ENCODE measurements around the gene VTI1B. TPM values are rescaled to one million over a fixed set of nuclear protein-coding genes. Genes with fewer than 3 reads are reported as not detected.

The VTI1B gene
- total and polyA plus RNA-seq, 2 experiments from 2014 or later: 55.0 to 115 TPM

GRCh38 chr14:67609642-67610310, 64.7 kb downstream of the VTI1B start:
- no peak overlapping the region for H2AFZ ChIP-seq
- H3K4me2 ChIP-seq: no peak overlapping the region
- no peaks in the 10 kb centered on the region for H3K4me1 ChIP-seq (ENCODE audit: insufficient read depth)
- no peaks in the 10 kb centered on the region for H3K27me3 ChIP-seq
- no peaks in the 10 kb centered on the region for H3K79me2 ChIP-seq
- TF ChIP-seq CTCF (IDR thresholded peaks at IDR 0.05; ENCODE audit: poor library complexity) (no peak), EZH2 (IDR thresholded peaks at IDR 0.05; ENCODE audit: borderline replicate concordance) (no peak), EZH2phosphoT487 (IDR thresholded peaks at IDR 0.05; ENCODE audit: low read depth, severe bottlenecking, unreplicated experiment) (no peak)
- no peak overlapping the region for H3K27ac ChIP-seq
- no peaks in the 10 kb centered on the region for H3K9me2 ChIP-seq (replicated peaks; ENCODE audit: insufficient read depth)
- 76% methylated on average over 10 of the region's 10 CpGs for WGBS (ENCODE audit: low lambda C conversion rate, missing lambda C conversion rate)
- no peaks in the 10 kb centered on the region for H4K20me1 ChIP-seq (ENCODE audit: insufficient read depth, poor library complexity, severe bottlenecking)
- no peak for DNase-seq (ENCODE audit: low spot score)
- H3K9me3 ChIP-seq (ENCODE audit: low read depth): no peaks in the 10 kb centered on the region
- no peaks in the 10 kb centered on the region for H3K36me3 ChIP-seq (replicated peaks; ENCODE audit: insufficient read depth, low read depth)
- no peak overlapping the region for H3K4me3 ChIP-seq

DNA sequence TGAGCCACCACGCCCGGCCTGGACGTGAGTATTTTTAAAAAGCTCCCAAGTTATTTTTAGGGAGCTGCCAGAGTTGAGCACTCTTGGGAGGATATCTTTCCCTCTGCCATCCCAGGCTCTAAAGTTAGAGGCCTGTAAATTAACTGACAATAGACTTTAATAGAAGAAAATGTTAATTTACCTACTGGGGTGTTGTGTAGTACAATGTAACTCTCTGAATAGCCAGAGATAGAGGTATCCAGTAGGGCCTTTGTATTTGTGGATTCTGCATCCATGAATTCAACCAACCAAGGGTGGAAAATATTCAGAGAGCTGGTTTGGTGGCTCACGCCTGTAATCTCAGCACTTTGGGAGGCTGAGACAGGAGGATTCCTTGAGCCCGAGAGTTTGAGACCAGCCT, 66.8 kb downstream of the VTI1B start:
- Histone ChIP-seq H3K9me2 (replicated peaks; ENCODE audit: insufficient read depth) (no peaks in the 10 kb centered on the region), H3K27ac (no peak overlapping the region), H3K79me2 (no peaks in the 10 kb centered on the region), H3K36me3 (replicated peaks; ENCODE audit: insufficient read depth, low read depth) (no peaks in the 10 kb centered on the region), H3K27me3 (no peaks in the 10 kb centered on the region), H4K20me1 (ENCODE audit: insufficient read depth, poor library complexity, severe bottlenecking) (no peaks in the 10 kb centered on the region), H2AFZ (no peak overlapping the region), H3K4me2 (no peak overlapping the region), H3K4me3 (no peak overlapping the region), H3K4me1 (ENCODE audit: insufficient read depth) (no peaks in the 10 kb centered on the region), H3K9me3 (ENCODE audit: low read depth) (no peaks in the 10 kb centered on the region)
- no peak for DNase-seq (ENCODE audit: low spot score)
- TF ChIP-seq EZH2phosphoT487 (IDR thresholded peaks at IDR 0.05; ENCODE audit: low read depth, severe bottlenecking, unreplicated experiment) (no peak), EZH2 (IDR thresholded peaks at IDR 0.05; ENCODE audit: borderline replicate concordance) (no peak), CTCF (IDR thresholded peaks at IDR 0.05; ENCODE audit: poor library complexity) (no peak)
- 96% methylated on average over 5 of the region's 5 CpGs for WGBS (ENCODE audit: low lambda C conversion rate, missing lambda C conversion rate)

DNA sequence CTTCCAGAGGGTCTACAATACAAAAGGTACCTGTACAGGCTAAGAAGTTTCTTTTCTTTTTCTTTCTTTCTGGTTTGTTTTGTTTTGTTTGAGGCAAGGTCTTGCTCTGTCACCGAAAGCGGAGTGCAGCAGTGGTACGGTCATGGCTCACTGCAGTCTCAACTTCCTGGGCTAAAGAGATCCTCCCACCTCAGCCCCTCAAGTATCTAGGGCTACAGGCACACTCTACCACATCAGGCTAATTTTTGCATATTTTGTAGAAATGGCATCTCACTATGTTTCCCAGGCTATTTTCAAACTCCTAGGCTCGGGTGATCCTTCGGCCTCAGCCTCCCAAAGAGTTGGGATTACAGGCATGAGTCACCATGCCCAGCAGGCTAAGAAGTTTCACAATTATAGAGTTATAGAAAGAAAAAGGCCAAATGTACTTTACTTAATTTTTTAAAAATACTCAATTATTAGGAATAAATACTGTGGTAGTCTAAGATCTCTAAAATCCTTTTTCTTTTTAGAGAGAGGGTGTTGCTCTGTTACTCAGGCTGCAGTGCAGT, 71.4 kb downstream of the VTI1B start:
- Histone ChIP-seq H3K4me3 (no peak overlapping the region), H3K79me2 (peaks cover 11% of the 10 kb centered on the region), H4K20me1 (ENCODE audit: insufficient read depth, poor library complexity, severe bottlenecking) (no peaks in the 10 kb centered on the region), H3K9me2 (replicated peaks; ENCODE audit: insufficient read depth) (no peaks in the 10 kb centered on the region), H3K27me3 (no peaks in the 10 kb centered on the region), H3K36me3 (replicated peaks; ENCODE audit: insufficient read depth, low read depth) (no peaks in the 10 kb centered on the region), H3K4me1 (ENCODE audit: insufficient read depth) (no peaks in the 10 kb centered on the region), H3K4me2 (no peak overlapping the region), H2AFZ (no peak overlapping the region), H3K27ac (no peak overlapping the region), H3K9me3 (ENCODE audit: low read depth) (no peaks in the 10 kb centered on the region)
- 71% methylated on average over 5 of the region's 5 CpGs for WGBS (ENCODE audit: low lambda C conversion rate, missing lambda C conversion rate)
- no peak for DNase-seq (ENCODE audit: low spot score)
- TF ChIP-seq EZH2phosphoT487 (IDR thresholded peaks at IDR 0.05; ENCODE audit: low read depth, severe bottlenecking, unreplicated experiment): no peak
- TF ChIP-seq CTCF (IDR thresholded peaks at IDR 0.05; ENCODE audit: poor library complexity): no peak
- TF ChIP-seq EZH2 (IDR thresholded peaks at IDR 0.05; ENCODE audit: borderline replicate concordance): no peak
